Measurements from ENCODE around the gene TOMM5. TPM values are rescaled to one million over a fixed set of nuclear protein-coding genes. Genes with fewer than 3 reads are reported as not detected.
A peak's percentile ranks its signal among the peaks of the same experiment; 100 is the strongest.

The TOMM5 gene
- total RNA-seq (ENCODE audit: low replicate concordance) = 58.5 and 181 TPM in 2 replicates

DNA sequence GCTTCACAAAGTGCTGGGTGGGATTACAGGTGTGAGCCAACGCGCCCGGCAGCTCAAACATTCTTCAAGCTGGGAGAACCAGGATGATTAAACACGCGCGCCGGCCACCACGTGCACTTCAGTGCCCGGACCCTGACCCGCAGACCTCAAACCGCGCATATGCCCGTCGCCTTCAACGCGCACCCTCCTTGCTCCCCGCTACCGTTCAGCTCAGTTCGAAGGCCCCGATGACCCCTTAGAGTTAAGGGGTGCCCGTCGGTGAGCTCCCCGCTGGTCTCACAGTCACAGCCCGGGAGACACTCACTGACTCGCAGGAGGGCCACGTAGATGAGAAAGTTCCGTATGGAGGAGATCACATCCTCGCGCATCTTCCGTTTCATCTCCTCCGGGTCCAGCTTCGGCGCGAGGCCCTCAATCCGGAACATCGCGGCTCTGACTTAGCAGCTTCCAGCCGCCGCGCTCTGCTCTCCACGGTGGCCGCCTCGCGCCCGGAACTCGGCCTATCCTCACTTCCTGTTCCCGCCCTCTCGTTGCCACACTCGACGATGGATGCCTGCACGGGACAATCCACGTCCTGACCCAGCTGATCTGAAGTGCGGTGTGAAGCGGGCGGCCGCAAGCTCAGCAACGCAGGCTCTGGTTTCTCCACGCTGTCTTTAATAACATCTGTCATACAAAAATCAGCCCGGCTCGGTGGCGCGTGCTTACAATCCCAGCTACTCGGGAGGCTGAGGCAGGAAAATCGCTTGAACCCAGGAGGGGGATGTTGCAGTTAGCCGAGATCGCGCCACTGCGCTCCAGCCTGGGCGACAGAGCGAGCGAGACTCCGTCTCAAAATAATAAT is at the start of gene TOMM5:
TOMM5 (minus strand) TSS at position 490 of the 844 bp plus-strand sequence; CDS start at position 425, 65 bp downstream.
- peak within 1 kb of the TSS; percentile 99 for H3K4me3 ChIP-seq (ENCODE audit: low read depth, low read length)
- TF ChIP-seq, protein P1, sequence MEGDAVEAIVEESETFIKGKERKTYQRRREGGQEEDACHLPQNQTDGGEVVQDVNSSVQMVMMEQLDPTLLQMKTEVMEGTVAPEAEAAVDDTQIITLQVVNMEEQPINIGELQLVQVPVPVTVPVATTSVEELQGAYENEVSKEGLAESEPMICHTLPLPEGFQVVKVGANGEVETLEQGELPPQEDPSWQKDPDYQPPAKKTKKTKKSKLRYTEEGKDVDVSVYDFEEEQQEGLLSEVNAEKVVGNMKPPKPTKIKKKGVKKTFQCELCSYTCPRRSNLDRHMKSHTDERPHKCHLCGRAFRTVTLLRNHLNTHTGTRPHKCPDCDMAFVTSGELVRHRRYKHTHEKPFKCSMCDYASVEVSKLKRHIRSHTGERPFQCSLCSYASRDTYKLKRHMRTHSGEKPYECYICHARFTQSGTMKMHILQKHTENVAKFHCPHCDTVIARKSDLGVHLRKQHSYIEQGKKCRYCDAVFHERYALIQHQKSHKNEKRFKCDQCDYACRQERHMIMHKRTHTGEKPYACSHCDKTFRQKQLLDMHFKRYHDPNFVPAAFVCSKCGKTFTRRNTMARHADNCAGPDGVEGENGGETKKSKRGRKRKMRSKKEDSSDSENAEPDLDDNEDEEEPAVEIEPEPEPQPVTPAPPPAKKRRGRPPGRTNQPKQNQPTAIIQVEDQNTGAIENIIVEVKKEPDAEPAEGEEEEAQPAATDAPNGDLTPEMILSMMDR (IDR thresholded peaks at IDR 0.05; ENCODE audit: insufficient read depth, low read length) = no peak
- DNase-seq (ENCODE audit: low read depth) = peak; percentile 93

DNA sequence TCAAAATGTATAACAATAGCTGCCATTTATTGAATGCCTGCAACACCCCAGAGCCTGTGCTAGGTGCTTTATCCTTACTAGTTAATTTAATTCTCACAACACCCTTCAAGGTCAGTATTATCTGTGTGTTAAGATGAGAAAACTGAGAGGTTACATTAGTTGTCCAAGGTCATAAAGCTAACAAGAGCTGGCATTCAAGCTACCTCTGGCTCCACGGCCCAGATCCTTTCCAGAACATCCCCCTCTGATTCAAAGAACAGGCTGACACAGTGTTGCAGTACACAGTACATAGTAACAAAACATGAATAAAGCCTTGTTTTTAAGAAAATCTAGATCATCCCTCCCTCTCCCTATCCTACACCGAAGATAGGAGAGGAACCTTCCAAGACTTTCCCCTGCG is 48.9 kb upstream of the TOMM5 start:
- TF ChIP-seq, protein P1 (IDR thresholded peaks at IDR 0.05; ENCODE audit: insufficient read depth, low read length) = no peak
- H3K4me3 ChIP-seq (ENCODE audit: low read depth, low read length) = no peak overlapping the region
- DNase-seq (ENCODE audit: low read depth) = no peak

DNA sequence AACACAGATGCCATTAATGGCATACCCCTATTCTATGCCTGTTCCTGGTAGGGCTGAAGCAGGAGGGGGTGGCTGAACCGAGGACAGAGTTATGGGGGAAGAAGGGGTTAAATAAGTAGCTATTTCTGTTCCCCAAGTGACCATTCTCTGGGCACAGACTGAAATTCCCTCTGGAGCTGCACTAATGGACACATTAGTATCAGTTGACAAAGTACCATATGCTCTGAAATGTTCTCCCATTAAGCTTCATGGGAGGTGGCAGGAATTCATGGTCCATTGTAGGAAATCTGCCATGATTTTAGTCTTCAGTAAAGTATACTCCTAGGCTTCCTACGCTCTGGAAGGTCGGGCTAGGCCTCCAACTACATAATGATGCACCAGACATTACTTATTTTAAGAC is 47.8 kb upstream of the TOMM5 start:
- TF ChIP-seq, protein P1 (IDR thresholded peaks at IDR 0.05; ENCODE audit: insufficient read depth, low read length) = no peak
- DNase-seq (ENCODE audit: low read depth) = no peak
- H3K4me3 ChIP-seq (ENCODE audit: low read depth, low read length) = no peak overlapping the region

DNA sequence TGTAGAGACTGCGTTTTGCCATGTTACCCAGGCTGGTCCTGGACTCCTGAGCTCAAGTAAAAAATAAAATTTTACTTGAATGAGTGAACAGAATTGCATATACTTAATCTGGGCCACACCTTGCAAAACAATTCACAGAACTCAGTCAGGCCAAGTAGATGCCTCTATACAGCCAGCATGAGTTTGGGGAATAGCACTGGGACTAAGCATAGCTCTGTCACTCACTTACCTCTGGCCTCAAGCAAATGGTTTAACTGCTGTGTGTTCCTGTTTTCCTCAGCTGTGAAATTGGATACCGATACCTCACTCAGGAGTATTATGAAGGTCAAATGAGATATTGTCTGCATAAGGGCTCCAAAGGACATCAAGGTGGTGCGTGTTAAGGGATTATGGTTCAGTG is 47.4 kb upstream of the TOMM5 start:
- TF ChIP-seq, protein P1 (IDR thresholded peaks at IDR 0.05; ENCODE audit: insufficient read depth, low read length) = no peak
- no peak for DNase-seq (ENCODE audit: low read depth)
- no peak overlapping the region for H3K4me3 ChIP-seq (ENCODE audit: low read depth, low read length)

DNA sequence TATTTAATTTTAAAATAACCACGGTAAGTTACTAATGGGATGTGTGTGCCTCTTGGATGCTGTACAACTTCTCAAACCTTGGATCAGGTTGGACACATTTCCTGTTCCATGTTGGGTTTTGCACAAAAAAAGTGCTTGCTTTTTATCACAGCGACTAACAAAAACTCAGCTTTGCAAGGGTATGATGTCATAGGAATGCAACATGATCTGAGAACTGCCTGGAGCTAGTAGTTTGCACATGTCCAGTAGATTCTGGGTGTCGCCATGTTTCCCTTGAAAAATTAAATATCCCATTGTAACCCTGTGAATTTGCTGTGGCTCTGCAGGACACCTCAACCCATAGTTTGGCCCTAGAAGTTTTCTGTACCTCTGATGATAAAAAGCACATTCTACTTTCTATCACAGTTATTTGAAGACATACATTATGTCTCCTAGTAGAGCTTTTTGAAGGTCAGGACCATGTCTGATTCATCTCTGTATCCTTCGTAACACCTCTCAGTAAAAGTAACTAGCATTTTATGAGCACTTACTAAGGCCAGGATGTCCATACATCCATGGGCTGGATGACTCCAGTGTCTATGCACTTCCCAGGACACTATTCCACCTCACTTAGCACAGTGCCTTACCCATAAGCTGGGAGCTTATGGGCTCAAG is 46.8 kb upstream of the TOMM5 start:
- DNase-seq (ENCODE audit: low read depth) = peak; percentile 37
- TF ChIP-seq, protein P1 (IDR thresholded peaks at IDR 0.05; ENCODE audit: insufficient read depth, low read length) = no peak
- no peak overlapping the region for H3K4me3 ChIP-seq (ENCODE audit: low read depth, low read length)

DNA sequence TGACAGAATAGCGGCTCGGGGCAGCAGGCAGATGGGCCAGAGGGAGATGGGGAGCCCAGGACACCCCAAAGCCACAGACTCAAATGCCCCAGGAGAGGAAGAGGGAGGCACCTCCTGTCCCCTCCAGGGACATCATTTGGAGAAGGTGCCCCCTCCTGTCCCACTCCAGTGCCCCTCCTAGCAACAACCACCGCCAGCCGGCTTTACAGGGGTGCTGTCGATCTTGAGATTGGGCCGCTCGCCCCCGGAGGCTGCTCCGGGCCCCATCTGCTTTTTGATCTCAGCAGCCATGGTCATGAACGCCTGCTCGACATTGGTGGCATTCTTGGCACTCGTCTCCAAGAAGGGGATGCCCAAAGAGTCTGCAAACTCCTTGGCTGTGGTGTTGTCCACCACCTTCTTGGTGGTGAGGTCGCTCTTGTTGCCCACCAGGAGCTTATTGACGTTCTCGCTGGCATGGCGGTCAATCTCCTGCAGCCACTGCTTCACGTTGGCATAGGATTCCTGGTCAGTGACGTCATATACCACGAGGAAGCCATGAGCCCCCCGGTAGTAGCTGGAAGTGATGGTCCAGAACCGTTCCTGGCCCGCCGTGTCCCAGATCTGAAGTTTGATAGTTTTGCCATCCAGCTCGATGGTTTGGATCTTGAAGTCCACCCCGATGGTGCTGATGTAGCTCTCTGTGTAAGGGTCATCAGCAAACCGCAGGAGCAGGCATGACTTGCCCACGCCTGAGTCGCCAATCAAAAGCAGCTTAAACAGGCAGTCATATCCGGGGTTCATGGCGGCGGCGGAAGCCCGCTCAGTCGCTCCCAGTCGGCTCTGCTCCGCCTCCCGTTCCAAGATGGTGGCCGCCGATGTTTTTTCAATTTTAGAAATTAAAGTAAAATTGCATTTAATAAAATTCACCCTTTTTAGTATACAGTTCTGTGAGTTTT is 44.4 kb upstream of the TOMM5 start:
- TF ChIP-seq, protein P1 (IDR thresholded peaks at IDR 0.05; ENCODE audit: insufficient read depth, low read length) = no peak
- no peak for DNase-seq (ENCODE audit: low read depth)
- no peak overlapping the region for H3K4me3 ChIP-seq (ENCODE audit: low read depth, low read length)
